ENCODE results near the gene TNFRSF1A. TPM values are rescaled to one million over a fixed set of nuclear protein-coding genes. Genes with fewer than 3 reads are reported as not detected.

TNFRSF1A gene
- total RNA-seq, 1 experiment from 2014 or later = 76.7 TPM

DNA sequence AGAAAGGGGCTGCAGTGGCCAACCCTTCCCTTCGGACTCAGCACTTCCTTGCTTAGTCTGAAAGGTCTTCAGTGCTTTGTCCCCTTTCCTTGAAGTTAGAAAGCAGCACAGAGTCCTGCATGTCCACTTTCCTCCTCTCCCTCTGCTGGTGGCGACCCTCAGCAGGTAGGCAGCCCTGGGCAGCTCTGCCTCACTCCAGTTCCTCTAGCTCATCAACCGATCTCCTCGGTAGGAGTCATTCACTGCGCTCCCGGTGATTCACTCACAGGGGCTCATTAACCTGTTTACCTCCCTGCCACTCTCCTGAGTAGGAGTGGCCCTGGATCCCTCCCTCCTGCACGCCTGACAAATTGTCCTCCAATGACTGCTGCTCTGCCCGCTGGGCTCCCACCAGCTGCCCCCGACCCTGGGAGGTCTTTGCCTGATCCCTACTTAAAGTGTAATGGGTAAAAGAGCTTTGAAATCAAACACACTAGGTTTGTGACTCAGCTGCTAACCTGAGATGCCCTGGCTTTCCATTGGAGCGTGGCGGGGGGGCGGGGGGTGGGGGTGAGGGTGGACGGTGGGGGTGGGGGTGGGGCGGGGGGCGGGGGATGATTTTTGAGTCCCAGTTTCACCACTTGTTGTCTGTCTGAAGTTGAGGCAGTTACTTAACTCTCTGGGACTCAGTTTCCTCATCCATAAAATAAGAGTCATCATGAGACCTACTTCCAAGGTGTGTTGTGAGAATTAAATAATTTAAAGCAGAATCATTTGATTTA lies 29.3 kb upstream of the TNFRSF1A start:
- peaks cover 63% of the 10 kb centered on the region for H3K36me3 Mint-ChIP-seq (ENCODE audit: insufficient read depth, unreplicated experiment)
- H3K27ac Mint-ChIP-seq (ENCODE audit: unreplicated experiment) = peak overlapping the region; percentile 89
- CTCF ChIA-PET = interaction anchor here (0.6 to 2.2 kb wide), 10 partner anchors 12 to 232 kb away, joined by 3 to 18 read pairs (median 4); partner anchors contain the start of genes LTBR and TNFRSF1A
- TF ChIP-seq, protein P1, sequence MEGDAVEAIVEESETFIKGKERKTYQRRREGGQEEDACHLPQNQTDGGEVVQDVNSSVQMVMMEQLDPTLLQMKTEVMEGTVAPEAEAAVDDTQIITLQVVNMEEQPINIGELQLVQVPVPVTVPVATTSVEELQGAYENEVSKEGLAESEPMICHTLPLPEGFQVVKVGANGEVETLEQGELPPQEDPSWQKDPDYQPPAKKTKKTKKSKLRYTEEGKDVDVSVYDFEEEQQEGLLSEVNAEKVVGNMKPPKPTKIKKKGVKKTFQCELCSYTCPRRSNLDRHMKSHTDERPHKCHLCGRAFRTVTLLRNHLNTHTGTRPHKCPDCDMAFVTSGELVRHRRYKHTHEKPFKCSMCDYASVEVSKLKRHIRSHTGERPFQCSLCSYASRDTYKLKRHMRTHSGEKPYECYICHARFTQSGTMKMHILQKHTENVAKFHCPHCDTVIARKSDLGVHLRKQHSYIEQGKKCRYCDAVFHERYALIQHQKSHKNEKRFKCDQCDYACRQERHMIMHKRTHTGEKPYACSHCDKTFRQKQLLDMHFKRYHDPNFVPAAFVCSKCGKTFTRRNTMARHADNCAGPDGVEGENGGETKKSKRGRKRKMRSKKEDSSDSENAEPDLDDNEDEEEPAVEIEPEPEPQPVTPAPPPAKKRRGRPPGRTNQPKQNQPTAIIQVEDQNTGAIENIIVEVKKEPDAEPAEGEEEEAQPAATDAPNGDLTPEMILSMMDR (IDR thresholded peaks at IDR 0.05; ENCODE audit: unreplicated experiment) = no peak
- no peaks in the 10 kb centered on the region for H3K9me3 Mint-ChIP-seq (ENCODE audit: low read depth, unreplicated experiment)
- no TSS peak for BruUV-seq (replicated peaks)
- H3K4me3 Mint-ChIP-seq (ENCODE audit: low read depth, unreplicated experiment) = peak overlapping the region; percentile 55
- intact Hi-C loops (cut with micrococcal nuclease; ENCODE audit: unreplicated experiment) = loop anchor here (1.0 to 10.0 kb wide), 3 partner anchors 28 to 156 kb away; no protein-coding TSS in a partner anchor
- DNase-seq = peak; percentile 87
- H3K27me3 Mint-ChIP-seq (ENCODE audit: unreplicated experiment) = no peaks in the 10 kb centered on the region
- H3K4me1 Mint-ChIP-seq (ENCODE audit: low read depth, unreplicated experiment) = peaks cover 68% of the 10 kb centered on the region

DNA sequence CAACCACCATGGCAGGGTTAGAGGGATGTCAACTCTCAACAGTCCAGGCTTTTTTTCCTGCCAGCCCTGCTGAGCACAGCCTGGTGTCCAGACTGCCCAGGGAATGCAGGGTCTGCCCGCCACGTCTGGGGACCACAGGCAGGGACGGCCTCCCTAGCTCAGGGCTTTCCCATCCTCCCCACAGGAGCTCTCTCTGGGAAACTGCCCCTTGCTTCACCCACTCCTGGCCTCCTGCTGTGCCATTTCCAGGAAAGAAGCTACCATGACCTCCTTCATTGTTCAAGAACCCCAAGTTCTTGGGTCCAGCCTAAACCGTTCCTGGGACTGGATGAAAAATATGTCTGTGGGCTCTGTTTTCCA lies 28.7 kb upstream of the TNFRSF1A start:
- Mint-ChIP-seq H3K4me1 (ENCODE audit: low read depth, unreplicated experiment) (peaks cover 62% of the 10 kb centered on the region), H3K36me3 (ENCODE audit: insufficient read depth, unreplicated experiment) (peaks cover 56% of the 10 kb centered on the region)
- no TSS peak for BruUV-seq (replicated peaks)

DNA sequence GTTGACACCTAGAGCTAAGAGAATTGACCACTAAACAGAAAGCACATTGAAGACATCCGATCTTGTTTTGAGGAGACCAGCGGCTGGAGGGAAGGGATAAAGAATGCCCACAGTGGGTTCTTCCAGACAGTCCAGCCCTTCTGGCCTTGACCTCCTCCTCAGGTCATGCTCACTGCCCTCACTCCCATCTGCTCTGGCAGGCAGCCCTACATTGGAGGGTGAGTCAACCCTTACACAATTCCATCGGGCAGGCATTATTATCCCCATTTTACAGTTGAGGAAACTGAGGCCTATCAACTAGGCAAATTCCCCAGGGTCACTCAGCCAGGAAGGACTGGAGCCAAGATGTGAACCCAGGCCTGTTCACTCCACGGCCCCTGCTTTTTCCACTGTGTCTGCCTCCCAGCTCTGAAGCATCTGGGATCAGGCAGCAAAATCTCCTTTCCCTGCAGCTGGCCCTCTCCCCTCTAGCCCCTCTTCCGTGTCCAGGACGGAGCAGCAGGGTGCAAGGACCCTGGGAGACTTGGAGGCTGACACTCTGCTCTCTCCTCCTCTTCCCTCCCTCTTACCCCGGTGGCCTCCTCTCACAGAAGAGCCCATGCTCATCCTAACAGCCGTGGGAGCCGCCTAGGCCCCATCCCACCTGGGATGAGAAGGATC lies 28.2 kb upstream of the TNFRSF1A start:
- CTCF ChIA-PET = interaction anchor here (1.1 to 2.2 kb wide), 2 partner anchors 30 to 34 kb away, joined by 7 to 18 read pairs; no protein-coding TSS in a partner anchor
- peak overlapping the region; percentile 55 for H3K4me3 Mint-ChIP-seq (ENCODE audit: low read depth, unreplicated experiment)

More for the DNA sequence above, 28.7 kb upstream of the TNFRSF1A start:
- Mint-ChIP-seq H3K9me3 (ENCODE audit: low read depth, unreplicated experiment) (no peaks in the 10 kb centered on the region), H3K27ac (ENCODE audit: unreplicated experiment) (peak overlapping the region; percentile 89), H3K4me3 (ENCODE audit: low read depth, unreplicated experiment) (peak overlapping the region; percentile 55), H3K27me3 (ENCODE audit: unreplicated experiment) (no peaks in the 10 kb centered on the region)
- TF ChIP-seq, protein P1 (IDR thresholded peaks at IDR 0.05; ENCODE audit: unreplicated experiment) = no peak
- DNase-seq = no peak
- CTCF ChIA-PET = interaction anchor here (0.6 to 2.2 kb wide), 10 partner anchors 13 to 233 kb away, joined by 3 to 18 read pairs (median 4); partner anchors contain the start of genes LTBR and TNFRSF1A
- intact Hi-C loops (cut with micrococcal nuclease; ENCODE audit: unreplicated experiment) = loop anchor here (10.0 kb wide), 2 partner anchors 46 to 156 kb away; no protein-coding TSS in a partner anchor

DNA sequence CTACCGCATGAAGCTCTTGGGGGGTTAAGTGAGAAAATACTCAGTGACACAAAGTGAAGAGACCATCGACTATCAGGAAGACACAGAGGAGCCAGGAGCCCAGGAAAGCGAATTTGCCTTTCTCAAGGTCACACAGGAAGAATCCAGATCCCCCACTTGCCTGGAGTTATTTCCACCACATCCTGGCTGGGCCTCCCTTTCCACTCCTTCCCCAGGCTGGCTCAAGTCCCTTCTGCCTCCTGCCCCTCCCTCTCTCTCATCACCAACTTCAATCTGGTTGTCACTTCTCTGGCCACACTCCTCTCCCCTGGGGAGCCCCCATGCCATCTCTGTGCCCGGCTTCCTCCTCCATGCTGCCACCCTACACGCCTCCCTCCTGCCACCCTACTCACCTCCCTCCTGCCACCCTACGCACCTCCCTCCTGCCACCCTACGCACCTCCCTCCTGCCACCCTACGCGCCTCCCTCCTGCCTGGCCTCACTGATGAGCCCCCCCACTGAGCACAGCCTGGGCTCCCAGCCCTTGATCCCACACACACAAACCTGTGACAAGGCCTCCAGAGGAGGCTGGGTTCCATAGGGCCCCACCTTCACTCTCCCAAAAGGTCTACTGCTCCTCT lies 27.1 kb upstream of the TNFRSF1A start:
- peaks cover 51% of the 10 kb centered on the region for H3K4me1 Mint-ChIP-seq (ENCODE audit: low read depth, unreplicated experiment)
- CTCF ChIA-PET = no interaction called here
- no TSS peak for BruUV-seq (replicated peaks)
- peaks cover 48% of the 10 kb centered on the region for H3K36me3 Mint-ChIP-seq (ENCODE audit: insufficient read depth, unreplicated experiment)
- no peaks in the 10 kb centered on the region for H3K27me3 Mint-ChIP-seq (ENCODE audit: unreplicated experiment)
- TF ChIP-seq, protein P1 (IDR thresholded peaks at IDR 0.05; ENCODE audit: unreplicated experiment) = no peak
- H3K4me3 Mint-ChIP-seq (ENCODE audit: low read depth, unreplicated experiment) = no peak overlapping the region
- no peaks in the 10 kb centered on the region for H3K9me3 Mint-ChIP-seq (ENCODE audit: low read depth, unreplicated experiment)
- no peak for DNase-seq
- peak overlapping the region; percentile 27 for H3K27ac Mint-ChIP-seq (ENCODE audit: unreplicated experiment)
- intact Hi-C loops (cut with micrococcal nuclease; ENCODE audit: unreplicated experiment) = no loop called here

More for the DNA sequence above, 28.2 kb upstream of the TNFRSF1A start:
- H3K27me3 Mint-ChIP-seq (ENCODE audit: unreplicated experiment) = no peaks in the 10 kb centered on the region
- H3K36me3 Mint-ChIP-seq (ENCODE audit: insufficient read depth, unreplicated experiment) = peaks cover 51% of the 10 kb centered on the region
- intact Hi-C loops (cut with micrococcal nuclease; ENCODE audit: unreplicated experiment) = loop anchor here (10.0 kb wide), 2 partner anchors 45 to 155 kb away; no protein-coding TSS in a partner anchor
- H3K9me3 Mint-ChIP-seq (ENCODE audit: low read depth, unreplicated experiment) = no peaks in the 10 kb centered on the region
- DNase-seq = no peak
- peaks cover 57% of the 10 kb centered on the region for H3K4me1 Mint-ChIP-seq (ENCODE audit: low read depth, unreplicated experiment)
- TF ChIP-seq, protein P1 (IDR thresholded peaks at IDR 0.05; ENCODE audit: unreplicated experiment) = no peak
- no TSS peak for BruUV-seq (replicated peaks)
- H3K27ac Mint-ChIP-seq (ENCODE audit: unreplicated experiment) = peak overlapping the region; percentile 89

All from Calu3 (cell line).